ENCODE results near the gene IRAK2.

Gene IRAK2

GRCh38 chr3:10288575-10288960 is 123.8 kb downstream of the IRAK2 start (continued):
- no peak for TF ChIP-seq ZC3H10 (CRISPR knock-in tag; IDR thresholded peaks at IDR 0.05)
- TF ChIP-seq CSDC2 (CRISPR knock-in tag; IDR thresholded peaks at IDR 0.05) = no peak

- TF ChIP-seq CSRNP3 (CRISPR knock-in tag; IDR thresholded peaks at IDR 0.05) (no peak), TOX (CRISPR knock-in tag; IDR thresholded peaks at IDR 0.05; ENCODE audit: borderline replicate concordance) (no peak), PPARA (CRISPR knock-in tag; IDR thresholded peaks at IDR 0.05; ENCODE audit: borderline replicate concordance) (no peak), ARNTL (CRISPR knock-in tag; IDR thresholded peaks at IDR 0.05; ENCODE audit: borderline replicate concordance, low read depth) (no peak), CSDC2 (CRISPR knock-in tag; IDR thresholded peaks at IDR 0.05) (no peak), GLIS3 (CRISPR knock-in tag; IDR thresholded peaks at IDR 0.05) (no peak), TSHZ2 (CRISPR knock-in tag; IDR thresholded peaks at IDR 0.05) (no peak), PATZ1 (CRISPR knock-in tag; IDR thresholded peaks at IDR 0.05; ENCODE audit: borderline replicate concordance) (no peak), ZNF70 (CRISPR knock-in tag; IDR thresholded peaks at IDR 0.05) (no peak), ZFP30 (CRISPR knock-in tag; IDR thresholded peaks at IDR 0.05) (no peak), RARB (CRISPR knock-in tag; IDR thresholded peaks at IDR 0.05) (no peak), OSR1 (CRISPR knock-in tag; IDR thresholded peaks at IDR 0.05) (no peak), ZC3H10 (CRISPR knock-in tag; IDR thresholded peaks at IDR 0.05) (no peak), POU6F1 (CRISPR knock-in tag; IDR thresholded peaks at IDR 0.05; ENCODE audit: borderline replicate concordance, low read depth) (no peak), CREB5 (CRISPR knock-in tag; IDR thresholded peaks at IDR 0.05; ENCODE audit: low read depth) (no peak), SNAI2 (CRISPR knock-in tag; IDR thresholded peaks at IDR 0.05) (no peak), TCF4 (CRISPR knock-in tag; IDR thresholded peaks at IDR 0.05; ENCODE audit: borderline replicate concordance) (no peak), ESRRG (CRISPR knock-in tag; IDR thresholded peaks at IDR 0.05) (no peak), ISL1 (CRISPR knock-in tag; IDR thresholded peaks at IDR 0.05) (no peak), BACH2 (CRISPR knock-in tag; IDR thresholded peaks at IDR 0.05; ENCODE audit: borderline replicate concordance) (no peak)
- ATAC-seq = no peak
These were observed 124.4 kb downstream of the IRAK2 start for GRCh38 chr3:10289077-10289476.

GRCh38 chr3:10289787-10290355 is 125.2 kb downstream of the IRAK2 start:
- TF ChIP-seq ZFP3 (CRISPR knock-in tag; IDR thresholded peaks at IDR 0.05) (no peak), ZC3H10 (CRISPR knock-in tag; IDR thresholded peaks at IDR 0.05) (no peak), TOX (CRISPR knock-in tag; IDR thresholded peaks at IDR 0.05; ENCODE audit: borderline replicate concordance) (no peak), RARB (CRISPR knock-in tag; IDR thresholded peaks at IDR 0.05) (no peak), ESRRG (CRISPR knock-in tag; IDR thresholded peaks at IDR 0.05) (no peak), TCF4 (CRISPR knock-in tag; IDR thresholded peaks at IDR 0.05; ENCODE audit: borderline replicate concordance) (no peak), ZNF565 (CRISPR knock-in tag; conservative IDR thresholded peaks at IDR 0.05; ENCODE audit: low read depth) (no peak), CREB5 (CRISPR knock-in tag; IDR thresholded peaks at IDR 0.05; ENCODE audit: low read depth) (no peak), ZNF8 (CRISPR knock-in tag; IDR thresholded peaks at IDR 0.05) (no peak)
- no peak for ATAC-seq

All from SK-N-SH treated with all-trans-retinoic acid at 6 μM for 48 hours (cell line).